Mesenchymal stem cell (in vitro differentiated cells and primary cell): ENCODE data around the gene C4A.
"Not testable (repeated sequence)": the region's sequence is repeated elsewhere in the genome, so short reads cannot be mapped to it uniquely, and the experiment has no call there.

Experiments
- DNase-seq: peaks from one replicate; pipeline ENCODE4 v3.0.0-alpha.2; 2013
- H2AFZ ChIP-seq: one replicate; pipeline ENCODE4 v1.6.1; 2013; ENCODE audit warnings: low read depth, mild to moderate bottlenecking, control low read depth, inconsistent platforms, low read length, moderate library complexity
- H2AK5ac ChIP-seq: 2 replicates; pipeline ENCODE4 v1.6.1; 2013; ENCODE audit warnings: low read length, moderate library complexity, mild to moderate bottlenecking, inconsistent platforms; ENCODE audit not compliant: severe bottlenecking
- H2BK120ac ChIP-seq: one replicate; pipeline ENCODE4 v1.6.1; 2013; ENCODE audit warnings: low read depth, mild to moderate bottlenecking, inconsistent platforms, low read length, moderate library complexity
- H2BK12ac ChIP-seq, 2 experiments: one replicate each; pipeline ENCODE4 v1.6.1; 2013; ENCODE audit warnings: inconsistent platforms in 2 of 2, low read length in 2 of 2, mild to moderate bottlenecking in 2 of 2, moderate library complexity in 2 of 2, control low read depth in 1 of 2
- H2BK15ac ChIP-seq: one replicate; pipeline ENCODE4 v1.6.1; 2013; ENCODE audit warnings: mild to moderate bottlenecking, low read depth, inconsistent platforms; ENCODE audit not compliant: poor library complexity, severe bottlenecking
- H2BK5ac ChIP-seq: 2 replicates; pipeline ENCODE4 v1.6.1; 2013; ENCODE audit warnings: low read depth, mild to moderate bottlenecking, low read length, control low read depth, inconsistent platforms; ENCODE audit not compliant: poor library complexity, severe bottlenecking
- H3K14ac ChIP-seq, 2 experiments: one replicate each; pipeline ENCODE4 v1.6.1; 2013; ENCODE audit warnings: inconsistent platforms in 2 of 2, low read length in 2 of 2, control low read depth in 1 of 2, mild to moderate bottlenecking in 1 of 2, moderate library complexity in 1 of 2
- H3K18ac ChIP-seq, 2 experiments: one replicate each; pipeline ENCODE4 v1.6.1; 2013; ENCODE audit warnings: inconsistent platforms in 2 of 2, low read length in 2 of 2, control low read depth in 1 of 2, low read depth in 1 of 2, mild to moderate bottlenecking in 1 of 2
- H3K23ac ChIP-seq, 2 experiments: one replicate each; pipeline ENCODE4 v1.6.1; 2013; ENCODE audit warnings: inconsistent platforms in 2 of 2, low read length in 2 of 2, mild to moderate bottlenecking in 2 of 2, moderate library complexity in 2 of 2, control low read depth in 1 of 2
- H3K27ac ChIP-seq: 2 replicates; pipeline ENCODE4 v1.5.1; 2013; ENCODE audit warnings: mild to moderate bottlenecking, moderate library complexity, low read length, control low read depth, inconsistent platforms; ENCODE audit not compliant: poor library complexity, severe bottlenecking
- H3K27me3 ChIP-seq, 2 experiments: 2 replicates each; pipeline versions ENCODE4 v1.6.1 to v1.7.0; 2013; ENCODE audit warnings: low read length in 2 of 2, mild to moderate bottlenecking in 2 of 2, moderate library complexity in 2 of 2, control low read depth in 1 of 2, inconsistent platforms in 1 of 2; ENCODE audit not compliant: control insufficient read depth in 1 of 2, insufficient read depth in 1 of 2
- H3K36me3 ChIP-seq, 2 experiments: 2 replicates each; pipeline versions ENCODE4 v1.6.1 to v1.7.0; 2013; ENCODE audit warnings: low read length in 2 of 2, control low read depth in 1 of 2, inconsistent platforms in 1 of 2, low read depth in 1 of 2, mild to moderate bottlenecking in 1 of 2; ENCODE audit not compliant: insufficient read depth in 2 of 2, control insufficient read depth in 1 of 2
- H3K4ac ChIP-seq, 2 experiments: one replicate each; pipeline ENCODE4 v1.6.1; 2013; ENCODE audit warnings: inconsistent platforms in 2 of 2, low read length in 2 of 2, mild to moderate bottlenecking in 2 of 2, moderate library complexity in 2 of 2, control low read depth in 1 of 2, low read depth in 1 of 2
- H3K4me1 ChIP-seq: 2 replicates; pipeline ENCODE4 v1.6.1; 2013; ENCODE audit warnings: low read depth, low read length, control low read depth; ENCODE audit not compliant: control insufficient read depth, insufficient read depth
- H3K4me2 ChIP-seq: 2 replicates; pipeline ENCODE4 v1.6.1; 2013; ENCODE audit warnings: low read length, mild to moderate bottlenecking, inconsistent platforms; ENCODE audit not compliant: poor library complexity, severe bottlenecking
- H3K4me3 ChIP-seq, 2 experiments: 2 replicates each; pipeline versions ENCODE4 v1.5.1 to v1.7.0; 2013; ENCODE audit warnings: low read length in 2 of 2, mild to moderate bottlenecking in 2 of 2, control low read depth in 1 of 2, low read depth in 1 of 2; ENCODE audit not compliant: insufficient read depth in 1 of 2
- H3K79me1 ChIP-seq: replicated peaks from 2 replicates; pipeline ENCODE4 v1.6.1; 2013; ENCODE audit warnings: mild to moderate bottlenecking, control low read depth, low read length, inconsistent platforms; ENCODE audit not compliant: poor library complexity, severe bottlenecking
- H3K9ac ChIP-seq: 2 replicates; pipeline ENCODE4 v1.7.0; 2013; ENCODE audit warnings: mild to moderate bottlenecking, low read length, moderate library complexity
- H3K9me3 ChIP-seq: 2 replicates; pipeline ENCODE4 v1.7.0; 2013; ENCODE audit warnings: mild to moderate bottlenecking, low read length; ENCODE audit not compliant: control insufficient read depth
- H4K8ac ChIP-seq: one replicate; pipeline ENCODE4 v1.6.1; 2013; ENCODE audit warnings: inconsistent platforms, mild to moderate bottlenecking, low read length, moderate library complexity
- H4K91ac ChIP-seq: one replicate; pipeline ENCODE4 v1.6.1; 2013; ENCODE audit warnings: mild to moderate bottlenecking, low read length, inconsistent platforms
- WGBS: methylation state at CpG from one replicate; pipeline ENCODE4 v1.1.7; 2013; ENCODE audit warnings: mixed read lengths; 5-methylcytosine and 5-hydroxymethylcytosine counted together

The C4A gene

DNA sequence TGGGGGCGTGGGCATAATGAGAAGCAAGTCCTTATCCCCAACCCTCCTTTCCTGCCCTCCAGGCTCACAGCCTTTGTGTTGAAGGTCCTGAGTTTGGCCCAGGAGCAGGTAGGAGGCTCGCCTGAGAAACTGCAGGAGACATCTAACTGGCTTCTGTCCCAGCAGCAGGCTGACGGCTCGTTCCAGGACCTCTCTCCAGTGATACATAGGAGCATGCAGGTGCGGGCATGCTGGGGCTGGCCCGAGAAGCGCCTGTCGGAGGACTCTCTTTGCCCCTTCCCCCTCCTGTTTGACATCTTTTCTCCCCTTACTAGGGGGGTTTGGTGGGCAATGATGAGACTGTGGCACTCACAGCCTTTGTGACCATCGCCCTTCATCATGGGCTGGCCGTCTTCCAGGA is 46.8 kb downstream of the C4A start:
- H4K8ac ChIP-seq = not testable (repeated sequence)

DNA sequence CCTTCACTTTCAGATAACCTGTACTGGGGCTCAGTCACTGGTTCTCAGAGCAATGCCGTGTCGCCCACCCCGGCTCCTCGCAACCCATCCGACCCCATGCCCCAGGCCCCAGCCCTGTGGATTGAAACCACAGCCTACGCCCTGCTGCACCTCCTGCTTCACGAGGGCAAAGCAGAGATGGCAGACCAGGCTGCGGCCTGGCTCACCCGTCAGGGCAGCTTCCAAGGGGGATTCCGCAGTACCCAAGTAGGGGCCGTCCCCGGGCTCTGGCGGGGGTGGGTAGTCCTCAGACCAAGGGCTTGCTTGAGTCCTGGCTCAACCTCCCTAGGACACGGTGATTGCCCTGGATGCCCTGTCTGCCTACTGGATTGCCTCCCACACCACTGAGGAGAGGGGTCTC is 47.7 kb downstream of the C4A start:
- not testable (repeated sequence) for H2BK15ac ChIP-seq, H3K23ac ChIP-seq, H2BK5ac ChIP-seq, H3K4ac ChIP-seq, H3K4me3 ChIP-seq, H2BK120ac ChIP-seq, H3K27ac ChIP-seq, H3K4me2 ChIP-seq, H3K4me1 ChIP-seq, H3K36me3 ChIP-seq, H2BK12ac ChIP-seq, H3K18ac ChIP-seq, H4K91ac ChIP-seq, H3K79me1 ChIP-seq, H2AK5ac ChIP-seq, H2AFZ ChIP-seq, H3K9ac ChIP-seq, DNase-seq, H3K27me3 ChIP-seq, H4K8ac ChIP-seq, H3K14ac ChIP-seq, H3K9me3 ChIP-seq
- WGBS = no CpG with 5 or more reads among the region's 14 CpGs

More for the DNA sequence above, 46.8 kb downstream of the C4A start:
- H2AFZ ChIP-seq, H2BK15ac ChIP-seq, H3K36me3 ChIP-seq, H3K18ac ChIP-seq, H2BK120ac ChIP-seq, H3K23ac ChIP-seq, H2BK12ac ChIP-seq, H4K91ac ChIP-seq, H3K4ac ChIP-seq, H3K27ac ChIP-seq, DNase-seq, H3K79me1 ChIP-seq, H3K14ac ChIP-seq, H2BK5ac ChIP-seq, H3K9ac ChIP-seq, H3K9me3 ChIP-seq, H2AK5ac ChIP-seq, H3K27me3 ChIP-seq, H3K4me1 ChIP-seq, H3K4me3 ChIP-seq, H3K4me2 ChIP-seq: not testable (repeated sequence)
- no CpG with 5 or more reads among the region's 10 CpGs for WGBS

DNA sequence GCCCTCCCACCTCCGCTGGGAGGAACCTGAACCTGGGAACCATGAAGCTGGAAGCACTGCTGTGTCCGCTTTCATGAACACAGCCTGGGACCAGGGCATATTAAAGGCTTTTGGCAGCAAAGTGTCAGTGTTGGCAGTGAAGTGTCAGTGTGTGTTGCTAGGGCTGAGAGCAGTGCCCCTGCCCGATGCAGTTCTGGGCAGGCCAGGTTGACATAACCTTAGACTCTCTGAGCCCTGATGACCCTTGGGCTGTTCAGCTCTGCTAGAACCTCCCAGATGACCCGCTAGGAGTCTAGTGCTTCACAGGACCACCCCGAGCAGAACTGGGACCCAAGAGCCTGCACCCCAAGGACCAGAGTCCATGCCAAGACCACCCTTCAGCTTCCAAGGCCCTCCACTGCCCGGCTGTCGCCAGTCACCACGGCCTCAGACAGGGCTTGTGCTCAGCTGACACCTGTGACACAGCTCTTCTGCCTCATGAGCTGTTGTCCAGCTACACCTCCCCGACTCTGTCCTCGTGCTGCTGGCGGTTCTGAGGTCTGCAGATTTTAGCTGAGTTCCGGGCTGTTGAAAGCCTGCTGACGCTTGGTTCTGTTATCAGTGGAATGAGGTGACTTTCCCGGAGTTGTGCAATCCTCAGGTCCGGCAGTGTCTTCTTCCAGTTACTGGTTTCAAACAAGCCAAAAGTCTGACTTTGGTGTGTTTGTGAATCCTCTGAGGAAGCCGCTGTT is 53.6 kb downstream of the C4A start:
- H4K91ac ChIP-seq, H3K27me3 ChIP-seq, H2AK5ac ChIP-seq, H3K18ac ChIP-seq, H4K8ac ChIP-seq, H3K14ac ChIP-seq, H3K9me3 ChIP-seq, H2AFZ ChIP-seq, H3K27ac ChIP-seq, H2BK15ac ChIP-seq, DNase-seq, H3K4me2 ChIP-seq, H3K4me3 ChIP-seq, H2BK5ac ChIP-seq, H3K79me1 ChIP-seq, H3K4ac ChIP-seq, H3K23ac ChIP-seq, H3K9ac ChIP-seq, H2BK120ac ChIP-seq, H2BK12ac ChIP-seq, H3K4me1 ChIP-seq, H3K36me3 ChIP-seq: not testable (repeated sequence)
- no CpG with 5 or more reads among the region's 16 CpGs for WGBS

DNA sequence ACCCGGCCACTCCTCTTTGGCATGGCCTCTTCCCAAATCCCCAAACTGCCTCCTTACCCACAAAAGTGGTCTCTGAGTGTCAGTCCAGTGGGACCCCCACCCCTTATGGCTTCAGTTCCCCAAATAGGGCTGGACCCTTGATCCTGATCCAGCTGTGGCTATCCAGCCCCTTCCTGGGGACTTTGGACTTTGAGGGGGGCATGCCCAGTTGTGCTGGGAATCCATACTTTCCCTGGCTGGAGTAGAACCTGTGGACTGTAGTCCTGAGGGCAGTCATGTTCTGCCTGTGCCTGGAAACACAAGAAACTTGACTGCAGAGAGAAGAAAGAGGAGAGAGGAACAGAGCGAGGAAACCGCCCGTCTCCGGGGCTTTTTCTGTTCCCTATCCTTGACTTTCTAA is 55.3 kb downstream of the C4A start:
- not testable (repeated sequence) for H3K27me3 ChIP-seq, H2BK15ac ChIP-seq, DNase-seq, H2BK120ac ChIP-seq, H3K14ac ChIP-seq, H3K4me3 ChIP-seq, H2AFZ ChIP-seq, H3K9me3 ChIP-seq, H4K91ac ChIP-seq, H3K4me1 ChIP-seq, H3K79me1 ChIP-seq, H4K8ac ChIP-seq, H3K9ac ChIP-seq, H2AK5ac ChIP-seq, H3K18ac ChIP-seq, H2BK12ac ChIP-seq, H3K23ac ChIP-seq, H3K27ac ChIP-seq, H2BK5ac ChIP-seq, H3K4ac ChIP-seq, H3K4me2 ChIP-seq, H3K36me3 ChIP-seq
- 100% methylated on average over 1 of the region's 5 CpGs for WGBS
